SHP77 (cell line): ENCODE measurements around the gene AFG1L.
A peak's percentile ranks its signal among the peaks of the same experiment; 100 is the strongest.
"Not testable (repeated sequence)": the region's sequence is repeated elsewhere in the genome, so short reads cannot be mapped to it uniquely, and the experiment has no call there.

Experiments used
- DNase-seq, 2 experiments: peaks; one replicate each; lab custom pipeline; 2025; lab: John Stamatoyannopoulos, UW

AFG1L gene

DNA sequence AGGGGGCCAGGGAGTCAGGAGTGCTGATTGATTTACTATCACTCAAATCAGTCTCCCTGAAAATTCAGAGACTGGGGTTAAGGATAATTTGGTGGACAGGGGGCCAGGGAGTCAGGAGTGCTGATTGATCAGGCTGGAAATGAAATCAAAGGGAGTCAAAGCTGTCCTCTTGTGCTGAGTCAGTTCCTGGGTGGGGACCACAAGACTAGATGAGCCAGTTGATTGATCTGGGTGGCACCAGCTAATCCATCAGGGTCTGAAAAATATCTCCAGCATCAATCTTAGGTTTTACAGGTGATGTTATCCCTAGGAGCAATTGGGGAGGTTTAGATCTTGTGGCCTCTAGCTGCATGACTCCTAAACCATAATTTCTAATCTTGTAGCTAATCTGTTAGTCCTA, 6.1 kb upstream of the AFG1L start:
- DNase-seq = no peak

DNA sequence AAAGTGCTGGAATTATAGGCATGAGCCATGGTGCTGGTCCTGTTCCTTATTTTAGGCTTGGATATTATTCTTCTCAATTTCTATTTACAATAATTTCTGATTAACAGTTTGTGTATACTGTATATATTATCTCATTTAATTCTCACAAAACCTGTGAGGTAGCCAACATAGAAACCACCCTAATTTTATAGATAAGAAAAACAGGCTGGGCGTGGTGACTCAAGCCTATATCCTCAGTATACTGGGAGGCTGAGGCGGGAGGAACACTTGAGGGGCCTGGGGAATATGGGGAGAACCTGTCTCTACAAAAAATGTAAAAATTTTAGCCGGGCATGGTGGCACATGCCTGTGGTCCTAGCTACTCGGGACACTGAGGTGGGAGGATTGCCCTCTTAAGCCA, 3.8 kb upstream of the AFG1L start:
- DNase-seq = no peak

DNA sequence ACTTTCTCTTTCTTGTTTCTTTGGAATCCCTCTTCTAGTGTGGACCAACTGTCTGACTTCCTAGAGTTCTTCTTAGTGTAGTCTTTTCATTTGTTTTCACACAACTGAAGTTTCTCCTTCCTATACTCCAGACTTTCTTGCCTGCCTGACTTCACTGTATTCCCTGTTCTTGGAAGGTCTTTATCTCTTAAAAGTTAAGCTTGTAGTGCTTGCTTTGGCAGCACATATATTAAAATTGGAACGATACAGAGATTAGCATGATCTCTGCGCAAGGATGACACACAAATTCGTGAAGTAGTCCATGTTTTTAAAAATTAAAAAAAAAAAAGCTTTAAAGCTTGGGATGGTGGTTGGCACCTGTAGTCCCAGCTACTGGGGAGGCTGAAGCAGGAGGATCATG, 2.3 kb upstream of the AFG1L start:
- DNase-seq = not testable (repeated sequence)

GRCh38 chr6:108293527-108294296, 1.1 kb upstream of the AFG1L start:
- peak in 1 of 2 experiments; percentile 50 for DNase-seq

GRCh38 chr6:108294297-108294726, 542 bp upstream of the AFG1L start:
- DNase-seq = no peak

- DNase-seq = no peak
These were observed 822 bp downstream of the AFG1L start for GRCh38 chr6:108295676-108296075.

DNA sequence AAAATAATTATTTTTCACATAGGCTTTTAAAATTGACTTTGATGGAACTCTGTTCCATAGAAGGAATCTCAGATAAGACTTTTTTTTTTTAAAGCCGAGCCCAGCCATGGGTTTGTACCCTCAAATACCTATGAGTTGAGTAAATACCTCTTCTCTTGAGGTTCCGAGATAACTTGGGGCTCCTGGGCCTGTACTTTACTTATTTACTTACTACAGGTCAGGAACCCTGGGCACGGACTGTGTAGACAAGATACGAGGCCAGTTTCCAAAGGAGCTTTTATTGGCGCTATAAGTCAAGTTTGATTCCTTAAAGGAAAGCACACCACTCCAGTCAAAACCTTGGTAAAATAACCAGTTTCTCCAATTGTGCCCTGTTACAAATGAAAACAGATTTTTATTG, 7.5 kb downstream of the AFG1L start:
- no peak for DNase-seq

DNA sequence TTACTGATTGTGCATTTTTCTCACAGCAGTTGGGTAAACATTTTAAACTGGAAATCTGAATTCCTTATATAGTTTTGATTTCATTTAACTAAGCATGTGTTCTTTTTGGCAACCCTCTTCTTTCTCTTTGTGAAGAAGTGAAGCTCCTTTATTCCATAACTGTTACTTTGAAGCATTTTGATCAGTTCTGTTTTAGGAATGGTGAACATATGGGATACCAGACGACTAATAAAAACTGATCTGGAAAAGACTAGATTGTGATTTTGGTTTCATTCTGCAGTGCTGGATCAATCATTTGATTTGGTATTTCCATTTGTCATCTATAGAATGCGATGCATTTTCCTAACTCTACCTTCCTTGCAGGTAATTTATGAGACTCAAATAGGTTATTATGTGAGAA, 9.8 kb downstream of the AFG1L start:
- no peak for DNase-seq

DNA sequence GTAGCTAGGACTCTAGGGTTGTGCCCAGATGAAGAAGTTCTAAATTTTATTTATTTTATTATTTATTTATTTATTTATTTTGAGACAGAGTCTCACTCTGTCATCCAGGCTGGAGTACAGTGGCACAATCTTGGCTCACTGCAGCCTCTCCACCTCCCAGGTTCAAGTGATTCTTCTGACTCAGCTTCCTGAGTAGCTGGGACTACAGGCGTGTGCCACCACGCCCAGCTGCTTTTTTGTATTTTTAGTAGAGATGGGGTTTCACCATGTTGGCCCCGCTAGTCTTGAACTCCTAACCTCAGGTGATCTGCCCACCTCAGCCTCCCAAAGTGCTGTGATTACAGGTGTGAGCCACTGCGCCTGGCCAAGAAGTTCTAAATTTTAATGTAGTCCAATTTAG, 13.8 kb downstream of the AFG1L start:
- DNase-seq = not testable (repeated sequence)

- DNase-seq = no peak
These were observed 15.0 kb downstream of the AFG1L start for GRCh38 chr6:108309844-108310243.

DNA sequence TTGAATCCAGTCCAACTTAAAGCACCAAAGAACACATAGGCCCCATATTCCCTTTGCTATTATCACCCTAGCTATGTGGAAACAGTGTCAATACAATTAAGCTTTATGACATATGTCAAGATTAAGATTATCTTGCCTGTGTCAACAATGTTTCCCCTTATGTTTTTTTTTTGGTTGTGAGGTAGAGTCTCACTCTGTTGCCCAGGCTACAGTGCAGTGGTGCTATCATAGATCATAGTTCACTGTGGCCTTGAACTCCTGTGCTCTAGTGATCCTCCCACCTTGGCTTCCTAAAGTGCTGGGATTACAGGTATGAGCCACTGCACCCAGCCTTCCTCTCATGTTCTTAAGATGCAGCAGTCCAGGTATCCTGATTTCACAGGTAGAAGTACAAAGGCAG, 17.8 kb downstream of the AFG1L start:
- no peak for DNase-seq

DNA sequence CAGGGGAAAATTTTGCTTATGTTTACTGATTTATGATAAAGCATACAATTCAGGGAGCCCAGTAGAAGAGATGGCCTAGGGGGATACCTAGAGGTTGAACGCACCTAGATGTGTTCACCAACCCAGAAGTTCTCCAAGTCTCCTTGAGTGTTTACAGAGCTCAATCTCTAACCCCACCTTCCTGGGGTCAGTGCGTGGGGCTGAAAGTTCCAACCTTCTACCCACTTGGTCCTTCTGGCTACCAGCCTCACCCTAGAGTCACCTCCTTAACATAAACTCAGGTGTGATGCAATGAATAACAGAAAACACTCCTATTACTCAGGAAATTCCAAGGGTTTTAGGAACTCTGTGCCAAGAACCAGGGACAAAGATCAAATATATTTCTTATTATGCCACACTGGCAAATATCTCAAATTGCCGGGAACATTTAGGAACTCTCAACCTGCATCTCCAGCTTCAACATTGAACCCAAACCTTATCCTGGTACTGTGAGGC, 26.4 kb downstream of the AFG1L start:
- DNase-seq = no peak

GRCh38 chr6:108322728-108323127, 27.9 kb downstream of the AFG1L start:
- no peak for DNase-seq

DNA sequence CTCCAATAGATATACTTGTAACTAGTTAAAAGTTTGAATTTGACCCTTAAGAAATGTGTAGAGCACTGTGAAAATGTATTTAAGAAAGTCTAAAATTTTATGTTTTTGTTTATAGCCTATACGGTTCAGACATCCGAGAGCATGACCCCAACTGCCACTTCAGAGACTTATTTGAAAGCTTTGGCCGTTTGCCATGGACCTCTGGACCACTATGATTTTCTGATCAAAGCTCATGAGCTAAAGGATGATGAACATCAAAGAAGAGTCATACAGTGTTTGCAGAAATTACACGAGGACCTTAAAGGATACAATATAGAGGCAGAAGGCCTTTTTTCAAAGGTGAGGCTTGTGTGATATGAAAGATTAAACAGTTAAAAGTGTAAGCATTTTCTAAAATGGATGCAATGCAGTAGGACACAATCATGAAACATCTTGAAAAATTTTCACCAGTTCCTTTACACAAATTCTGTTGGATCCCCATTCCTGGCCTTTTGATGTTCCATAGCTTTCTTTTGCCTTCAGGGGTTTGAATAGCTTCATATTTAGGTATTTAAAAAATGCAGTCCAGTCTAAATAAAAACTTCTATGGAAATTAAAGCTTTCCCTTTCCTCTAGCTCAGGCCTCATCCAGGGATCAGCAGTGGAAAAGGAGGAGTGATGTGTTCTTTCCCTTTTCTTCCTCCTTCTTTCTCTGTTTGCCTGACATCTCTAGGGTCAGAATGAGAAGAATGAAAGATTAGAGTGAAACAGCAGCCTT, 29.0 kb downstream of the AFG1L start:
- no peak for DNase-seq

DNA sequence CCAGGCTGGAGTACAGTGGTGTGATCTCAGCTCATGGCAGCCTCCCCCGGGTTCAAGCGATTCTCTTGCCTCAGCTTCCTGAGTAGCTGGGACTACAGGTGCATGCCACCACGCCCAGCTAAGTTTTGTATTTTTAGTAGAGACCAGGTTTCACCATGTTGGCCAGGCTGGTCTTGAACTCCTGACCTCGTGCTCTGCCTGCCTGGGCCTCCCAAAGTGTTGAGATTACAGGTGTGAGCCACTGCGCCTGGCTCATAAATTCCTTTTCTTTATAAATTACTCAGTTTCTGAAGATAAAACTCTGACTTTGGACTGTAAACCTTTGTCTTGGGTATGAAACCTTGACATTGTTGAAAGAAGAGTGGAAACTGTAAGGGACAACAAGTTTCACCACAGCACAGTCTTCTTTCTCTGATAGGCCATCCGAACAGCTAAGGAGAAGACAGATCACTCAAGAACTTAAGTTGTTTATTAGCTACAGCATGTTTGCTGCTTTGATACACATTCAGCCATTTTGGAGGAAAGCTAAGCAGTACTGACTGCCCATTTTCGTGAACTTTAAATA, 35.4 kb downstream of the AFG1L start:
- not testable (repeated sequence) for DNase-seq

DNA sequence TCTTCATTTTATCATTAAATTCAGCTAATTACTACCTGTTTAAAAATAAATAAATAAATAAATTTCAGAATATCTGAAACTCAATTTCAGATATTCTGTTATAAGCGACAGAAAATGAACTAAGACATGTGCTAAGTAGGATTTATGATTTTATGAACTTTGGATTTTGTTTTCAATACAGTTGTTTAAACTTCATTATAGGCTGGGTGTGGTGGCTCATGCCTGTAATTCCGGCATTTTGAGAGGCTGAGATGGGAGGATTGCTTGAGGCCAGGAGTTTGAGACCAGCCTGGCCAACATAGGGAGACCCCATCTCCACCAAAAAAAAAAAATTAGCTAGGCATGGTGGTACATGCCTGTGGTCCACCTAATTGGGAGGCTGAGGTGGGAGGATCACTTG, 36.0 kb downstream of the AFG1L start:
- DNase-seq = no peak

DNA sequence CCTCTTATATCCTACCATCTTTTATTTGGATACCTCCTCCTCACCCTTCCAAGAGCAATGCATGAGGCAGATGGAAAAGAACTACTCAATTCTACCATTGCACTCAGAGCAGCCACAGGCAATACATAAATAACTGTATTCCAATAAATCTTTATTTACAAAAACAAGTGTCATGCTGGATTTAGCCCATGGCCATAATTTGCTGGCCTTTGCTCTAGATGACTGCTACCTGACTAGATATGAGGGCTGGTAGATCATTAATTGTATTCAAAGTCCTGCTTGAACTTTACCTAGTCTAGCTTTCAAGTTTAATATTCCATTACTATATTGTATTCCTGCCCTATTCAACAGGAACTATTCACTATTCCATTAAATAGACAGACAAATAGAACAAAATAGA, 37.1 kb downstream of the AFG1L start:
- no peak for DNase-seq

- DNase-seq = no peak
These were observed 42.1 kb downstream of the AFG1L start for GRCh38 chr6:108336971-108337370.

DNA sequence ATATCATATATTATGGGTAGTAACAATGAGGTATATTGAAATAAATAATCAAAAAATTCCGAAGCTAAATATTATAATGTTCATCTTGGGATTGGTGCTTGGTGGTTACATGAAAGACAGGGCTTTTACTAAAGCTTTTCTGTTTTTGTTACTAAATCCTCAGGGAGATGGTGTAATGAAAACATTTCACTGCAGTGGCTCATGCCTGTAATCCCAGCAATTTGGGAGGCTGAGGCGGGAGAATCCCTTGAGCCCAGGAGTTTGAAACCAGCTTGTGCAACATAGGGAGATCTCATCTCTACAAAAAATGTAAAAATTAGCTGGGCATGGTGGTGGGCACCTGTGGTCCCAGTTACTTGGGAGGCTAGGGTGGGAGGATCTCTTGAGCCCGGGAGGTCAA, 42.9 kb downstream of the AFG1L start:
- DNase-seq = no peak

GRCh38 chr6:108341372-108341771, 46.5 kb downstream of the AFG1L start:
- DNase-seq = no peak

- no peak for DNase-seq
These were observed 49.0 kb downstream of the AFG1L start for GRCh38 chr6:108343894-108344293.

- no peak for DNase-seq
These were observed 53.9 kb downstream of the AFG1L start for GRCh38 chr6:108348655-108349349.
